Measurements from ENCODE around the gene ADAMTS17.

DNA sequence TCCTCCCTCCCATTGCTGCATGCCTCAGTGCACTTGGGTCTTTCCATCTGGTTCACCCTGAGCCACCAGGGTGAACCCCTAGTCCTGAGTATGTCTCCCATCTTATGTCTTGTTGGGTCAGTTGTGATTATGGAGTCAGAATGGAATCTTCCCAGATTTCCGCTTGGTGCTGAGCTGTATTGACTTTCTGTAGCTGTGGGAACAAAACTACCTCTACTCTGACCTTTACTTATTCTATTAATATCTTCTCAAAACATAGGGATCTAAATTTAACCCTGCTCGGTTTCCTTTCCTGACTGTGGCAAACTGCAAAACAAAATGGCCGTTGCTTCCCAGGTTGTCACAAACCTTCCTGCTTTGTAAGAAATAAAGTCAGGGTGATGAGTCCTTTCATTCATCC lies 312.7 kb downstream of the ADAMTS17 start:
- TF ChIP-seq, protein P1, sequence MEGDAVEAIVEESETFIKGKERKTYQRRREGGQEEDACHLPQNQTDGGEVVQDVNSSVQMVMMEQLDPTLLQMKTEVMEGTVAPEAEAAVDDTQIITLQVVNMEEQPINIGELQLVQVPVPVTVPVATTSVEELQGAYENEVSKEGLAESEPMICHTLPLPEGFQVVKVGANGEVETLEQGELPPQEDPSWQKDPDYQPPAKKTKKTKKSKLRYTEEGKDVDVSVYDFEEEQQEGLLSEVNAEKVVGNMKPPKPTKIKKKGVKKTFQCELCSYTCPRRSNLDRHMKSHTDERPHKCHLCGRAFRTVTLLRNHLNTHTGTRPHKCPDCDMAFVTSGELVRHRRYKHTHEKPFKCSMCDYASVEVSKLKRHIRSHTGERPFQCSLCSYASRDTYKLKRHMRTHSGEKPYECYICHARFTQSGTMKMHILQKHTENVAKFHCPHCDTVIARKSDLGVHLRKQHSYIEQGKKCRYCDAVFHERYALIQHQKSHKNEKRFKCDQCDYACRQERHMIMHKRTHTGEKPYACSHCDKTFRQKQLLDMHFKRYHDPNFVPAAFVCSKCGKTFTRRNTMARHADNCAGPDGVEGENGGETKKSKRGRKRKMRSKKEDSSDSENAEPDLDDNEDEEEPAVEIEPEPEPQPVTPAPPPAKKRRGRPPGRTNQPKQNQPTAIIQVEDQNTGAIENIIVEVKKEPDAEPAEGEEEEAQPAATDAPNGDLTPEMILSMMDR (IDR thresholded peaks at IDR 0.05 in 4 of 5, conservative IDR thresholded peaks at IDR 0.05 in 1 of 5): no peak
- no peak for TF ChIP-seq POLR2A (IDR thresholded peaks at IDR 0.05)
